GM12865 (cell line): Measurements from ENCODE around the gene TENT5A.
A peak's percentile ranks its signal among the peaks of the same experiment; 100 is the strongest.

ENCODE experiments used
- DNase-seq: peaks from one replicate; pipeline ENCODE4 v3.0.0; 2010; ENCODE audit warnings: low read depth
- H3K4me3 ChIP-seq: 2 replicates; pipeline ENCODE4 v1.5.1; 2011; ENCODE audit warnings: mild to moderate bottlenecking, low read depth, low read length, control low read depth
- CTCF ChIP-seq: IDR thresholded peaks from 2 replicates; pipeline ENCODE4 v1.5.1; 2011; ENCODE audit warnings: low read length, control low read depth, low read depth, inconsistent platforms; ENCODE audit not compliant: insufficient read depth; ENCODE audit errors: missing control alignments

TENT5A gene

GRCh38 chr6:81762132-81762531 lies 9.7 kb upstream of the TENT5A start:
- no peak overlapping the region for H3K4me3 ChIP-seq
- no peak for TF ChIP-seq CTCF
- DNase-seq = no peak

GRCh38 chr6:81761197-81761596 lies 8.7 kb upstream of the TENT5A start:
- DNase-seq = no peak
- H3K4me3 ChIP-seq = no peak overlapping the region
- TF ChIP-seq CTCF = no peak

GRCh38 chr6:81759782-81760181 lies 7.3 kb upstream of the TENT5A start:
- peak; percentile 35 for DNase-seq
- H3K4me3 ChIP-seq = no peak overlapping the region
- TF ChIP-seq CTCF = no peak

GRCh38 chr6:81758221-81758620 lies 5.7 kb upstream of the TENT5A start:
- no peak for DNase-seq
- TF ChIP-seq CTCF = no peak
- no peak overlapping the region for H3K4me3 ChIP-seq

- peak; percentile 15 for DNase-seq
- no peak for TF ChIP-seq CTCF
- H3K4me3 ChIP-seq = no peak overlapping the region
These were observed 4.2 kb upstream of the TENT5A start for GRCh38 chr6:81756690-81757089.

- no peak for DNase-seq
- no peak overlapping the region for H3K4me3 ChIP-seq
- no peak for TF ChIP-seq CTCF
These were observed 3.1 kb upstream of the TENT5A start for GRCh38 chr6:81755551-81755950.

GRCh38 chr6:81754906-81755305 lies 2.4 kb upstream of the TENT5A start:
- no peak for TF ChIP-seq CTCF
- no peak for DNase-seq
- no peak overlapping the region for H3K4me3 ChIP-seq
